HG03520 (cell line): Measurements from ENCODE around the gene TMEM233.
"Not testable (repeated sequence)": the region's sequence is repeated elsewhere in the genome, so short reads cannot be mapped to it uniquely, and the experiment has no call there.

Experiments
- ATAC-seq: cut with Tn5 transposase; IDR thresholded peaks from one replicate; pipeline ENCODE4 v1.9.1; 2021; ENCODE audit warnings: mild to moderate bottlenecking, moderate library complexity; ENCODE audit not compliant: unreplicated experiment

TMEM233 gene

DNA sequence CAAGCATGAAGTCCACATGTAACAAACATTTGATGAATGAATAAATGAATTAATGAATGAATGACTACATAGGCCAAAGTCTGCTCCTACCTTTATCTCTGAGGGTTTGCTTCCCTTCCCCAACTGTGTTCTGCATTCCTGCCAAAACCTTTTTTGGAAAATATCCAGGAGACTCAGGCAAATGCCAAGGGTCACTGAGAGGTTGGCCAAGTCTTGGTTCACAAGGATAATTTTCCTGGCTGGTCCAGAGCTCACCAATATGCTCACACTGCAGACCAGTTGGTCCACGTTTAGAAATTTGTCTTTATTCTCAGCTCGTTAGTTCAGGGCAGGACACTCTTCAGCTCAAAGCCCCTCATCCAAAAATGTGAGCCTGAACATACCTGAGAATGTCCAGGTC, 10.2 kb downstream of the TMEM233 start:
- no peak for ATAC-seq

DNA sequence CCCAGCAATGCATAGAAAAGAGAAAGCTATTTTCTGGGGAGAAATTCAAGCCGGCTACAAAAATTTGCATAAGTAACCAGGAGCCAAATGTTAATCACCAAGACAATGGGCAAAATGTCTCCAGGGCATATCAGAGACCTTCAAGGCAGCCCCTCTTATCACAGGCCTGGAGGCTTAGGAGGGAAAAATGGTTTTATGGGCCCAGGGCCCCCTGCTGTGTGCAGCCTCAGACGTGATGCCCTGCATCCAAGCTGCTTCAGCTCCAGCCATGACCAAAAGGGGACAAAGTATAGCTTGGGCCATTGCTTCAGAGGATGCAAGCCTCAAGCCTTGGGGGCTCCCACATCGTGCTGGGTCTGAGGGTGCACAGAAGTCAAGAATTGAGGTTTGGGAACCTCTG, 15.8 kb downstream of the TMEM233 start:
- ATAC-seq = no peak

DNA sequence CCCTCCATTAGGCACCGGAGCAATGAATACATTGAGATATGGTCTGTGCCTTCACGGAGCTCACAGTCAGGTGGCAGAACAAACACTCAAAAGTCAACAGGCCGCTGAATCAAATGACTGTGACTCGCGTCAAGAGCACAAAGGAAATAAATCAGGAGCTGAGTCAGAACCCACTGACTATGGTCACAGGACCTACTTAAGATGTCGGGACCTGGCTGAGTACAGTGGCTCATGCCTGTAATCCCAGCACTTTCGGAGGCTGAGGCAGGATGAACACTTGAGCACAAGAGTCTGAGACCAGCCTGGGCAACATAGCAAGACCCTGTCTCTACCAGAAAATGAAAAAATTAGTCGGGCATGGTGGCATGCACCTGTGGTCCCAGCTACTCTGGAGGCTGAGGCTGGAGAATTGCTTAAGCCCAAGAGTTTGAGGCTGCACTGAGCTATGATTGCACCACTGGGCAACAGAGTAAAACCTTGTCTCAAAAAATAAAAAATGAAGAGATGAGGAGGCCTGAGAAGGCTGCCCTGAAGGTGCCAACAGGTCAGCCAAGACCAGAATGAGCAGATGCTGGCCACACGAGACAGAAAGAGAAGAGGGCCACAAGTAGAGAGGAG, 19.9 kb downstream of the TMEM233 start:
- ATAC-seq = no peak

DNA sequence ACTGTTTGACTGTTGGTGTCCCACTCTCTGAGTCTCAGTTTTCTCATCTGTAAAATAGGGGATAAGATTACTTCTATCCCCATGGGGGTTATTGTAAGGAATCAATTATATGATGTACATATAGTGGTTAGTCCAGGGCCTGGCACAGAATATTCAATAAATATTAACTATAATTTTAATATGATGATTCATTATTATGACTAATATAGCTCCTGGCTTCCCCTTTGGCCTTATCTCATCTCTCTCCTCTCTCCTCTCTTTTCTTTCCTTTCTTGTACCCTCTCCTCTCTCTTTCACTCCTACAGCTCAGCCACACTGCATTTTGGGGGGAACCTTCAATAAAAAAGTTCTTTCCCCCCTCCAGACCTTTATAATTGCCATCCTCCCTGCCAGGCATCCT, 21.1 kb downstream of the TMEM233 start:
- ATAC-seq = no peak

DNA sequence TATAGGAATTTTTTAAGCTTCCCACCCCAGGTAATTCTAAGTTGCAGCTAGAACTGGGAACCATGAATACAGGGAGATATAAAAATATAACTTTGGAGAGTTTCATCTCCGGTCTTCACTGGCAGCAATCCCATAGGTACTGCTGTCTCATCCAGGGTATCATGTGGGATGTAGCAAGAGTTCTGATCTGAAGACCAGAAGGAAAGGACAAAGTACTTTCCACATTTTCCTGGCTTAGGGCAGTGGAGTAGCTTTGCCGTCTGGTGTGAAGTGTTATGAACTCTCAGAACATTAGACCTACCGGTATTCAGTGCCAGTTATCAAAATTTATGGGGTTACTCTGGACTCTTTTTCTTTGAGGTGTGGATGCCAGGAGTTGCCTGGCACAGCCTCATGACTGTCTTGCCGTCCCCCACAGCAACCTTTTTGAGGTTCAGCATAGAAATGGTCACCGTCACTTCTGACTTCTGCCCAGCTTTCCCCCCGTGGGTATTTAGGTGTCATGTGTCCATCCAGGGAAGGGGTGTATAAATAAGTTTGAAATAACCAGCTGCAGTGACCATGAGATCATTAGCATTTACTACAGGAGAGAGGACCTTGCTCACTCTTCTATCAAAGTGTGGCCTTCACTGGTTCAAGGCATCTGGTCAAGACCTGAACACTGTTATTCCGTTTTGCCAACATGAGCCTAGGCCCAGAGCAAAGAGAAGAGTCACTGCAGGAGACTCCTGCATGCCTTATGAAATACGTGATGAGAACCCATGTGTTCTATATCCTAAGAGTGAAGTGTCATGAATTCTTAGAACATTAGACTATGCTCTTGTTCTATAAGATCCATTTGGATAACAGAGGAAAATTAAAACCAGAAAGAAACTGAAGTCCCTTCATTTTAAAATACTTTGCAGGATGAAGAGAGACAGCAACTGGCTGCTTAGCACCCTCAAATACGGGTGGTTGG, 22.2 kb downstream of the TMEM233 start:
- ATAC-seq = no peak

DNA sequence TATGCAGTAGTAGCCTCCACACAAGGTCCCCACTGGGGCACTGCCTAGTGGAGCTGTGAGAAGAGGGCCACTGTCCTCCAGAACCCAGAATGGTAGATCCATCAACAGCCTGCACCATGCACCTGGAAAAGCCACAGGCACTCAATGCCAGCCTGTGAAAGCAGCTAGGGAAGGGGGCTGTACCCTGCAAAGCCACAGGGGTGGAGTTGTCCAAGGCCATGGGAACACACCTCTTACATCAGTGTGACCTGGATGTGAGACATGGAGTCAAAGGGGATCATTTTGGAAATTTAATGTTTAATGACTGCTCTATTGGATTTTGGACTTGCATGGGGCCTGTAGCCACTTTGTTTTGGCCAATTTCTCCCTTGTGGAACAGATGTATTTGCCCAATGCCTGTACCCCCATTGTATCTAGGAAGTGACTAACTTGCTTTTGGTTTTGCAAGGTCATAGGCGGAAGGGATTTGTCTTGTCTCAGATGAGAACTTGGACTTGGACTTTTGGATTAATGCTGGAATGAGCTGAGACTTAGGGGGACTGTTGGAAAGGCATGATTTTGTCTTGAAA, 24.8 kb downstream of the TMEM233 start:
- ATAC-seq = not testable (repeated sequence)

DNA sequence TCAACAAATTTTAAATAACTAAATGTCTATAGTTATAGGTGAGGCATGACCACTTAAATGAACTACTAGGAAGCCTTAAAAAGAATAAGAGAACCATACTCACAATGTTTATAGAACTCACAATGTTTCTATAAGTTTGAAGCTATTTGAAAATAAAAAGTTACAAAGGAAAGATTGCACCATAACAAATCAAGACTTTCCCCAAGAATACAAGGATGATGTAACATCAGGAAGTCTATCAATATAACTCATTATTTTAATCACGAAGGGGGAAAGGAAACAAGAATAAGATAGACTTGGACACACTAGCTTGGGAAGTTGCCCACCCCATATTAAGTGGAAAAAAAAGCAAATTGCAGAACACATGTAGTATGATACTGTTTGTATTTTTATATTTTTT, 26.9 kb downstream of the TMEM233 start:
- ATAC-seq = no peak

DNA sequence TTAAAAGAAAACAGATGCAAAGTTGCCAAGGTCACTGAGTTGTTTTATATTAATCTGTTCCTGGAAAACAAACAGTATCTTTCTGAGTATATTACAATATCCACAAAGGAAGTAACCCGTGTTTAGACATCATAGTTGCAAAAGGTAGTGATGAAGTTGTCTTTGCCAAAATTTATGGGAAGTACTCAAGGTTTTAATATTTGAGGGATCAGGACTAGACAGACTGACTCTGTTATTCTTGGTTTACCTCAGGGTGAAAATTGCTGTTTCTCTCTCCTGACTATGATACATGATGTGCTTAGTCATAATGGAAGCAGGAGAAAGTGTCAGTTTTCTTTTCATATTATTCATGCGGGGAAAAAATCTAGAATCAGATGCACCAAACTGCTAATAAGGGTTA, 28.3 kb downstream of the TMEM233 start:
- no peak for ATAC-seq

DNA sequence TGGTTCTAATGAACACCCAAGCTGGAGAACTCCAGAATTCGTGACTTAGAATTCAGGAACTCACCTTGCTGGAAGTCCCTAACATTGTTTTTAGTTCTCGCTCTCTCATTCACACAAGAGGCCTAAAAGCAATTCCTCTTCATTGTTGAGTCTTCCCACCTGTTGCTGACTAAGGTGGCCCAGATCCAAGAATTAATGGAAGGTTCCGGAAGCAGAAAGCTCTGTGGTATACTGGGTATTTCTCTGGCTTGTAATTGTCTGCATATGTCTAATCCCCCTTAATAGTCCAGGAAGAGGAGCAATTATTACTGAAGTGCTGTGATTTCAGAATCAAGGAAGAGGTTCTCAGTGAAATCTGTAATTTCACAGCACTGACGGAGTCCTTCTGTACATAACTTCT, 31.4 kb downstream of the TMEM233 start:
- ATAC-seq = no peak

DNA sequence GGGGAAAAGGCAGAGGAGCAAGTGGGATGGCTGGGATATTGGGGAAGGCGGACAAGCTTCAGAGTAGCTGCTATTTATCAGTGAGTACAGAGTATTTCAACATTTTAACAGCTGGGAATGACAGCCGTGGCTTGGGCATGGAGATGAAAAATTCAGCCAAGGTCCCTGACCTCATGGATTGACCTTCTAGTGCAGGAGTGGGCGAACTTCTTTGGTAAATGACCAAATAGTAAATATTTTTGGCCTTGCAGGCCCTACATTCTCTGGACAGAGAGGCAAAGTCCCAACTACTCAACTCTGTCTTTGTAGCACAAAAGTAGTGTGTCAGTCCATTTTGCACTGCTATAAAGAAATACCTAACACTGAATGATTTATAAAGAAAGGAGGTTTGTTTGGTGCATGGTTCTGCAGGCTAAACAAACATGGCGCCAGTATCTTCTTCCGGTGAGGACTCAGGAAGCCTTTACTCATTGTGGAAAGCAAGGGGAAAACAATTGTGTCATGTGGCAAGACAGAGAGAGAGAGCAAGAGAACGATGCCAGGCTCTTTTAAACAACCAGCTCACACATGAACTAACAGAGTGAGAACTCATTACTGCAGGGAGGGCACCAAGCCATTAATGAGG, 33.6 kb downstream of the TMEM233 start:
- ATAC-seq = no peak

DNA sequence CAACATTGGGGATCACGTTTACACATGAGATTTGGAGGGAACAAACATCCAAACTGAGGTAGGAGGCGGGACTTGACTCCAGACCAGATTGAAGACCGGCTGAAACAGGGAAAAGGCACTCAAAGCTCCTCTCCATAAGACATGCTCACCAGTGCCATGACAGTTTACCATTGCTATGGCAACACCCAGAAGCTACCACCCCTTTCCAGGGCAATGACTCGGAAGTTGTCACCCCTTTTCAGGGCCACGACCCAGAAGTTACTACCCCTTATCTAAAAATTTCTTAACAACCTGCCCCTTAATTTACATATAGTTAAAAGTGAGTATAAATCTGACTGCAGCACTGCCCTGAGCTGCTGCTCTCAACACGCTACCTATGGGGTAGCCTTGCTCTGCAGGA, 34.1 kb downstream of the TMEM233 start:
- no peak for ATAC-seq

DNA sequence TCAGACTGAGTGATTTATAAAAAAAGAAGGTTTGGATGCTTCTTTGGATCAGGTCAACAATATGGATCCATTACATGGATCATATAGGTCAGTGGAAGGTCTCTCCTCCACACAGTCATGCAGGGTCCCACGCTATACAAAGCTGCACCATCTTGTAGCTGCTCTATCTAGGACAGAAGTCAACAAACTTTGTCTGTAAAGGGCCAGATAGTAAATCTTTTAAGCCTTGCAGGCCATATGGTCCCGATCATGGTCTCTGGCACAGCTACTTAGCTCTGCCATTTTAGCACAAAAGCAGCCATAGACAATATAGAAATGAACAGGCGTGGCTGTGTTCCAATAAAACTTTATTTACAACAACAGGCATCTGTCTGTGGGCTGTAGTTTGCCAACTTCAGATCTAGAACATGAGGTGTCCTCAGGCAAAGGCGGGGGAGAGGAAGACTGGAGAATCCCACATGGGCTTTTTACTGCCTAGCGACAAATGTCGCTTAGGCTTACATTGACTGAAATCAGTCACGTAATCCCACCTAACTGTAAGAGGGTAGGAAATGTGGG, 36.7 kb downstream of the TMEM233 start:
- ATAC-seq = no peak

DNA sequence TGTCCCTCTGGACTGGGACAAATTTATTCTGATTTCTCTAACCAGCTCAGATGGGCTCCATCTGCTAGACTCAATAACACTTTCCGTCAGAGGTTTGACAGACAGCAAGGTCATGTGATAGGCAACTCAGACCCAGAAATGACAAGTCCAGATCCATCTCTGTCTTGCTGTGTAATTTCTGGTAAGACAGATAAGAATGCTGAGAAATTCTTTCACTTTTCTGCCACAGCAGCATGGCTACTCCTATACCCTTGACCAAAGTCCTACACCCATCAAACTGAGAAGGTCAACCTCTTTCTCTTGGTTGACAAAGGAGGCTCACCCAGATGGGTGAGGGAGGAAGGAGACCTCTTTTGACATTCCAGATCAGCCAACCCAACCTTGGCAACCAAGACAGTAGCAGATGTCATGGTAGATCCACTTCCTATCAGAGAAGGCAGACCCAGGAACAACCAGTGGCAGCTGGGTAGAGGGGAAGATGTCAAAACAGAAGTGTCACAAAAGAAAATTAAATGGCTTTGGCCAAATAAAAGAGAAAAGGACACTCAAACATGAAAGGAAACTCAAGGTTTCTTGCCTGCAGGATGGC, 37.5 kb downstream of the TMEM233 start:
- no peak for ATAC-seq

DNA sequence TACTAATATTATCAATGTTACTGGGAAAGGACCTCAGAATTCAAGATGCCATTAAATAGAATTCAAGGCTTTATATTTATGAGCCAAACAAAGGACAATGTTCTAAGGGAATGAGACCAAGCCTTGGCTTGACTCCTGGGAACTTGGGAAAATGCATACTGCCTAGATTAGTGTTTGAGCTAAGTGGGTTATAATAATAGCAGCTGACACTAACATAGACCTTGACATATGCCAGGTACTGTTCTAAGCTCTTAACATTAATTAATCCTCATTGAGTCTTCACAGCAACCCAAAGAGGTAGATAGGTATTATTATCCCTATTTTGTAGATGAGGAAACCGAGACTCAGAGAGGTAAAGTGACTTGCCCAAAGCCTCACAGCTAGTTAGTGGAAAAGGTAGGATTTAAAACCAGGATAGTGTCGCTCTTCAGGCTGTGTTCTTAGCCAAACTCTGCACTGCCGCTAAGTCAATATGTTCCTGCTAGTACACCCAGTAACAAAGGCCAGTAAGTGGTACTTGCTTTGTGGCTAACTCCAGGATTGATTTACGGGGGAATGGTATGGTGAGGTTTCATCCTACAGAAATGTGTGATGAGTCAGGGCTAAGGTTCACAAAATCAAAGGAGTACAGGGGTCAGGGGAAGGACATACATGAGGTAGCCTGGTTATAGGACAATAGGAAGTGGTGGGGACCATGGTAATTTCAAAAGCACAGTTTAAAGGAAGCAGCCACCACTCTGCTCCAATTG, 38.5 kb downstream of the TMEM233 start:
- ATAC-seq = no peak

DNA sequence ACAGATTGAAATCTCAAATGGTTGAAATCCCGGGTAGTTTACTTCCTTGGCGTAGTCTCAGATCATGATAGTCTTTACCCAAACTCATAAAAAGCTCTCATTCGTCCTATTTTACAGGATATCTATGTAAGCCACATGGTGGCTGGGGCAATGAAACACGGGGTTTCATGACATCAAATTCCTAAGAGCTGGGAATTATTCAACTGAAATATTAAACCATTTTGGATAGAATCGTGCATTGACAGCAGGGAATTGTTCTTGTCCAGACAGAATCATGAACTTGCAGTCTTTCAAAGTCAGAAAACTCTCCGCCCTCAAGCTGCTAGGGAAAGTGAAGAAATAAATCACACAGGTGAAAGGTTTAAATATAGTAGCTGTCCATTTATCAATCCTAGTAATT, 41.2 kb downstream of the TMEM233 start:
- ATAC-seq = no peak

DNA sequence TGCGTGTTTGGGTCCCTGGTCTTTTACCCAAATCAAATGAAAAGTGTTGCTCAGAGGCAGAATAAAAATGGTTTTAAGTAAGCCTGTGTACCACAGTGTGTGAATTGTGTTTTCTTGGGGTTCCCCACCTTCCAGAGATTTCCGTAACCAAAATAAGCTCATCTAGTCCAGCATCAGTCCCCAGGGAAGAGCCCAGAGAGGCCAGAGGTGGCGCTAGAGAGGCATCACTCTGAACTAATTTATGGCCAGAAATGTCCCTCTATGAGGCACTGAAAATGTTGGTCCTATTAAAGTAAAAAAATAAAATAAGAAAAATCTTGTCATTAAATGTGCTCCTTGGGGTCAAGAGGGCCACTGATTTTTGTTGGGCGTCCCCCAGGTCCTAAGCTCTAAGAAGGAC, 49.4 kb downstream of the TMEM233 start:
- ATAC-seq = no peak

DNA sequence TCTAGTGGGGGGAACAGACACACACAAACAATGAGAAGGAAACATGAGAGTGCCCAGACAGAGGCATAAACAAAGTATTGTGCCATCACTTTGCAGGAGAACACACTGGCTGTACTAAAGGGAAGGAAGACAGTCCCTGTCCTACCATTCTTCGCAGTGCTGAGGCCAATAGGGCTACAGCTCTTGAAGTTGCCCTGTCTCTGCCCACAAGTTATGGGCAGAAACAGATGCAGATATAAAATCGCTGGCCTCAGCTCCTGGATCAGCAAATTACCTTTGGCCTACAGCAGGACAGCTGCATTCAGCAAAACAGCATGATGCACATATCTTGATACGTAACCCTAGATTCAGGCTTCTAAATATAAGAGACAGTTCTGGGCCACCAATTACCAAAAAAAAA, 51.4 kb downstream of the TMEM233 start:
- no peak for ATAC-seq

DNA sequence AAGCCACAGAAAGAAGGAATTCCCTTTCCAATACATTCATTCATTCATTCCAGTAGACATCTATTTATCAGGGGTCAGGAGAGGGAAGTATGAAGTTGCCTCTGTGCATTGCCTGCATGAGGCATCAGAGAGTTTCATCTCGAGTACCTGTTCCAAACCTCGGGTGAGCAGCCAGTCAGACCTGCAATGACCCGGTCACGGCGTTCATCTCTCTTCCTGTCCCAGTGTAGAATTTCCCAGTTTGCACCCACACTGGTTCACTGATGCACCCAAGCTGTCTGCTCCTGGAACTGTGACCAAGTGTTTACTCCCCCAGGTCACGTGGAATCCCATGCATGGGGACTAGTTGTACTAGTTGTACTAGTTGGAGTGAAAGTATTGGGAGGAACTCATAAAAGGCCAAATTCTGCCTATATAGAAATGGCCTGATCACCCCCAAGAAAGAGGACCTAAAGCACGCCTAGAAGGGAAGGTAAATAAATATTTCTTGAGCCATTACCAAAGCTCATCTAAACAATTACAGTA, 52.0 kb downstream of the TMEM233 start:
- ATAC-seq = no peak

DNA sequence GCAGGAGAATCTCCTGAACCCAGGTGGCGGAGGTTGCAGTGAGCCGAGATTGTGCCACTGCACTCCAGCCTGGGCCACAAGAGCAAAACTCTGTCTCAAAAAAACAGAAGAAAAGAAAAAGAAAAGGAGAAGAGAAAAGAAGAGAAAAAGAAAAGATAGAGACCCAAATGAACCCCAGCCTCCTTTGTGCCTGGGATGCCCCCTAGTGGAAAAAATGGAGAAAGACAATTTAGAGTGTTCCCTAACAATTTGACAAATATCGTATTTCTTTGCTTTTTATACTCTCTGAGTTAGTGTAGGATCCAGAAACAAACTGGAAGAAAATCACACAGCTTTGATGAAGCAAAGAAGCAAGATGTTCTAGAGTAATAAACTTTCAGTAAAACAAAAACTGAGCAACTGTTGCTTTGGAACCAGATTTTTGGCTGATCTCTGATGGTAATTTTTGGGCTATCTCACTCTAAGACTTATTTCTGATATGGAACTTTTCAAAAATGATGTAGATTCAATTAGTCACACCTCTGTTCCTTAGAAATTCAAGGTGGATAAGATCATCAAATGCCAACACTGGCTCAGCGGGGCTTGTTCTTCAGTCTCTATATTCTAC, 55.7 kb downstream of the TMEM233 start:
- no peak for ATAC-seq

DNA sequence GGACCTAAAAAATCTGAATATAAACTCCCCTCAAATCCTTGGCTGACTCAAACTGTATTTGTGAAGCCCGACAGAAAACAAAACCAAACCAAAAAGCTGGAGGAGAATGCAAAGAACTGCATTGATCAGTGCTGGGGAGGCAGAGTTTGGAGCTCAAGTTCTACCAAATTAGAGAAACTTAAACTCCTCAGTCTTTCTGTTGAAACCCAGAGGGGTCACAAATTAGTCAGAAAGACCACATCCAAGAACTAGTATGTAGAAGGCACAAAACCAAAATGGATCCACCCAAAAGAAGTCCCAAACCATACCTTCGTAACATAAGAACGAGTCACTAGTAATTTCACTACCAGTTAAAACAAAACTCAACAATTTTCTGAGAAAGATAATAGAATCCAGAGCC, 59.1 kb downstream of the TMEM233 start:
- ATAC-seq = no peak
